Measurements from ENCODE around the gene LRRC37A. TPM values are rescaled to one million over a fixed set of nuclear protein-coding genes. Genes with fewer than 3 reads are reported as not detected.
A peak's percentile ranks its signal among the peaks of the same experiment; 100 is the strongest.
"Not testable (repeated sequence)": the region's sequence is repeated elsewhere in the genome, so short reads cannot be mapped to it uniquely, and the experiment has no call there.

The LRRC37A gene
- total RNA-seq, 1 donor from 2014 or later, result 4.5 TPM

DNA sequence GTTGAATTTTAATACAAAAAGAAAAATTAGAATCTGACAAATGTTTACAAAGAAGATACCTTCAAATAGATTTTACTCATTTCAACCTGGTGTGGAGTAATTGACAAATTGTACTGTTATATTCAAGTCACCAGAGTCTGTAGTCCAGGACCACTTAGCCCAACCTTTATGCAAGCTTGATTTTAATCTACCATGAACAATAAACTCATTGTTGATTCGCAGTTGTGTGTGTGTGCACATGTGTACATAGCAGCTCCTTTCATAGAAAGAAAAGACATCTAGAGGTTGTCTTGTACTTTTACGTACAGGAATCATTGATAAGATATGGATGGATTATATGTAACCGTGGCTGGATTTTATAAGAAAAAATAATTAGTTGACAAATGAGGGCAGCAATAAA, 20.7 kb upstream of the LRRC37A start:
- Mint-ChIP-seq H3K4me3 (ENCODE audit: unreplicated experiment) (no peak overlapping the region), H3K36me3 (ENCODE audit: low read depth, unreplicated experiment) (no peaks in the 10 kb centered on the region), H3K27ac (ENCODE audit: unreplicated experiment) (no peak overlapping the region), H3K4me1 (ENCODE audit: unreplicated experiment) (peaks cover 11% of the 10 kb centered on the region), H3K27me3 (ENCODE audit: unreplicated experiment) (peaks cover 4% of the 10 kb centered on the region), H3K9me3 (ENCODE audit: unreplicated experiment) (no peaks in the 10 kb centered on the region)
- no peak for DNase-seq (ENCODE audit: low spot score)
- TF ChIP-seq, protein P1, sequence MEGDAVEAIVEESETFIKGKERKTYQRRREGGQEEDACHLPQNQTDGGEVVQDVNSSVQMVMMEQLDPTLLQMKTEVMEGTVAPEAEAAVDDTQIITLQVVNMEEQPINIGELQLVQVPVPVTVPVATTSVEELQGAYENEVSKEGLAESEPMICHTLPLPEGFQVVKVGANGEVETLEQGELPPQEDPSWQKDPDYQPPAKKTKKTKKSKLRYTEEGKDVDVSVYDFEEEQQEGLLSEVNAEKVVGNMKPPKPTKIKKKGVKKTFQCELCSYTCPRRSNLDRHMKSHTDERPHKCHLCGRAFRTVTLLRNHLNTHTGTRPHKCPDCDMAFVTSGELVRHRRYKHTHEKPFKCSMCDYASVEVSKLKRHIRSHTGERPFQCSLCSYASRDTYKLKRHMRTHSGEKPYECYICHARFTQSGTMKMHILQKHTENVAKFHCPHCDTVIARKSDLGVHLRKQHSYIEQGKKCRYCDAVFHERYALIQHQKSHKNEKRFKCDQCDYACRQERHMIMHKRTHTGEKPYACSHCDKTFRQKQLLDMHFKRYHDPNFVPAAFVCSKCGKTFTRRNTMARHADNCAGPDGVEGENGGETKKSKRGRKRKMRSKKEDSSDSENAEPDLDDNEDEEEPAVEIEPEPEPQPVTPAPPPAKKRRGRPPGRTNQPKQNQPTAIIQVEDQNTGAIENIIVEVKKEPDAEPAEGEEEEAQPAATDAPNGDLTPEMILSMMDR (IDR thresholded peaks at IDR 0.05; ENCODE audit: unreplicated experiment), result no peak

DNA sequence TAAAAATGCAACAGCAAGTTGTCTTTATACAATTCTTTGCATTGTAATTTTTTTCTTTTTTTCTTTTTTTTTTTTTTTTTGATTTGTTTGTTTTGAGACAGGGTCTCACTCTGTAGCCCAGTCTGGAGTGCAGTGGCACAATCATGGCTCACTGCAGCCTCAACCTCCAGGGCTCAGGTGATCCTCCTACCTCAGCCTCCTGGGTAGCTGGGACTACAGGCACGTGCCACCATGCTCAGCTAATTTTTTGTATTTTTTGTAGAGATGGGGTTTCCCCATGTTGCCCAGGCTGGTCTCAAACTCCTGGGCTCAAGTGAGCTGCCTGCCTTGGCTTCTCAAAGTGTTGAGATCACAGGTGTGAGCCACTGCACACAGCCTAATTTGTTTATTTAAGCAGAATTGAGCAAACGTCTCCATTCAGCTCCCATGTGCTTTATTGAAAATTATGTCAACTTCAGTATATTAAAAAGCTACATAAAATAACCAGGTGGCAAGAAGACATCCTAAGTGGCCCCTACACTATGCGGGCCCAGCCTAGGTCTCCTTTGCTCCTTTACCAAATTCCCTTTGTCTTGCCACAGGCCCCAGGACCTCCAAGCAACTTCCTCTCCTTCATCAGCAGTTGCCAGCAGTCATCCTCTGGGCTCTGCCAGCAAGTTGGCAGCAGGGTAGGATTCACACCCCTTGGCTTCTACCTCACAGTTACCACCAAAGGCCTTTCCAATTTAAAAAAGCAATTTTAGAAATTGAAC, 18.0 kb upstream of the LRRC37A start:
- H3K4me1 Mint-ChIP-seq (ENCODE audit: unreplicated experiment), result peaks cover 11% of the 10 kb centered on the region
- H3K4me3 Mint-ChIP-seq (ENCODE audit: unreplicated experiment); DNase-seq (ENCODE audit: low spot score); H3K27me3 Mint-ChIP-seq (ENCODE audit: unreplicated experiment); H3K36me3 Mint-ChIP-seq (ENCODE audit: low read depth, unreplicated experiment); H3K9me3 Mint-ChIP-seq (ENCODE audit: unreplicated experiment): not testable (repeated sequence)
- peak overlapping the region; percentile 39 for H3K27ac Mint-ChIP-seq (ENCODE audit: unreplicated experiment)

DNA sequence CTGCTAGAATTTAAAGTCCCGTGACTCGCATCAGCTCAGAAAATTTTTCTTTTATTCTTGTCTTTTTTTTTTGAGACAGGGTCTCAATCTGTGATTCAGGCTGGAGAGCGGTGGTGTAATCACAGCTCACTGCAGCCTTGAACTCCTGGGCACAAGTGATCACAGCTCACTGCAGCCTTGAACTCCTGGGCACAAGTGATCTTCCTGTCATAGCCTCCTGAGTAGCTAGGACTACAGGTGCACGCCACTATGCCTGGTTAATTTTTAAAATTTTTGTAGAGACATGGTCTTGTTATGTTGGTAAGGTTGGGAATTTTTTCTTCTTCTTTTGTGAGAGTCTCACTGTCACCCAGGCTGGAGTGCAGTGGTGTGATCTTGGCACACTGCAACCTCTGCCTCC, 13.6 kb upstream of the LRRC37A start:
- peaks cover 11% of the 10 kb centered on the region for H3K4me1 Mint-ChIP-seq (ENCODE audit: unreplicated experiment)
- H3K9me3 Mint-ChIP-seq (ENCODE audit: unreplicated experiment); H3K27ac Mint-ChIP-seq (ENCODE audit: unreplicated experiment); H3K36me3 Mint-ChIP-seq (ENCODE audit: low read depth, unreplicated experiment); H3K27me3 Mint-ChIP-seq (ENCODE audit: unreplicated experiment); H3K4me3 Mint-ChIP-seq (ENCODE audit: unreplicated experiment); DNase-seq (ENCODE audit: low spot score): not testable (repeated sequence)

DNA sequence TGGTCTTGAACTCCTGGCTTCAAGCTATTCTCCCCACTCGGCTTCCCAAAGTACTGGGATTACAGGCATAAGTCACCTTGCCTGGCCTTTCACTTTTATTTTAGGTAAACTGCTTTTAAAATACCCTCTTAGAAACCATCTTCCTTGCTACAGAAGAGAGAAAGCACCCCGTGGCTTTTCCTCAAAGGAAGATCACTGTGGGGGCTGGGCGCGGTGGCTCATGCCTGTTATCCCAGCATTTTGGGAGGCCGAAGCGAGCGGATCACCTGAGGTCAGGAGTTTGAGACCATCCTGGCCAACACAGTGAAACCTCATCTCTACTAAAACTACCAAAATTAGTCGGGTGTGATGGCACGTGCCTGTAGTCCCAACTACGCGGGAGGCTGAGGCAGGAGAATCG, 12.3 kb upstream of the LRRC37A start:
- not testable (repeated sequence) for DNase-seq (ENCODE audit: low spot score); H3K4me3 Mint-ChIP-seq (ENCODE audit: unreplicated experiment); H3K27me3 Mint-ChIP-seq (ENCODE audit: unreplicated experiment); H3K27ac Mint-ChIP-seq (ENCODE audit: unreplicated experiment); H3K36me3 Mint-ChIP-seq (ENCODE audit: low read depth, unreplicated experiment); H3K9me3 Mint-ChIP-seq (ENCODE audit: unreplicated experiment); H3K4me1 Mint-ChIP-seq (ENCODE audit: unreplicated experiment)

DNA sequence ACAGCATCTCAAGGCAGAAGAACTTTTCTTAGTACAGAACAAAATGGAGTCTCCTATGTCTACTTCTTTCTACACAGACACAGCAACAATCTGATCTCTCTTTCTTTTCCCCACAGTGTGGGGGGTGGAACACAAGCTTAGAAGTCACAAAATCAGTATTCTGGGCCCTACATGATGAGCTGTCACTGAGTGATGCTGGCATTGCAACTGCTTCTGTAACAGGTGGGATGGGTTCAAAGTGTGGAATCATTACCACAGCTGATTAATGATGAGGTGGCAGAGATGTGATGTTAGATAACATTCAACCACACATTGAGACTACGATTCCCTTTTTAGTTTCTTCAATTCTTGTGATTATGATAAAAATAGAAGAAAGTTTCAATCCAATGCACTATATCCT, 10.5 kb upstream of the LRRC37A start:
- not testable (repeated sequence) for H3K4me1 Mint-ChIP-seq (ENCODE audit: unreplicated experiment); H3K4me3 Mint-ChIP-seq (ENCODE audit: unreplicated experiment); DNase-seq (ENCODE audit: low spot score); H3K36me3 Mint-ChIP-seq (ENCODE audit: low read depth, unreplicated experiment); H3K27me3 Mint-ChIP-seq (ENCODE audit: unreplicated experiment); H3K27ac Mint-ChIP-seq (ENCODE audit: unreplicated experiment); H3K9me3 Mint-ChIP-seq (ENCODE audit: unreplicated experiment)

DNA sequence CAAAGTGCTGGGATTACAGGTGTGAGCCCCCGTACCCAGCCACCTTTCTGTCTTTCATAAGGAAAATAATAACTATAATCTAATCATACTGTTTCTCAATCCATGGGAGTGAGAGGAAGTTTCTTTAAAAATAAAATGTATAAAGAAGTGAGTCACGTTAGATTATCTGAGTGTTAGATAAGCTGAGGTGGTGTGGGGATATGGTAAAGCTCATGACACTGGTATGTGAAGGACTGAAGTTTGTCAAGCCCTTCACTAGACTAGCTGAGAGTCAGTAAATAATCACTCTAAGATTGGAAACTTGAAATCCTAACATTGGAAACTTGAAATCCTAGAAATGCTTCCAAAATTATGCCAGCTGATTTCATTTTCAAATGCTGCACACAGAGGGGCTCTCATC, 9.4 kb upstream of the LRRC37A start:
- H3K9me3 Mint-ChIP-seq (ENCODE audit: unreplicated experiment); H3K4me3 Mint-ChIP-seq (ENCODE audit: unreplicated experiment); H3K4me1 Mint-ChIP-seq (ENCODE audit: unreplicated experiment); H3K27ac Mint-ChIP-seq (ENCODE audit: unreplicated experiment); H3K36me3 Mint-ChIP-seq (ENCODE audit: low read depth, unreplicated experiment); DNase-seq (ENCODE audit: low spot score); H3K27me3 Mint-ChIP-seq (ENCODE audit: unreplicated experiment): not testable (repeated sequence)

DNA sequence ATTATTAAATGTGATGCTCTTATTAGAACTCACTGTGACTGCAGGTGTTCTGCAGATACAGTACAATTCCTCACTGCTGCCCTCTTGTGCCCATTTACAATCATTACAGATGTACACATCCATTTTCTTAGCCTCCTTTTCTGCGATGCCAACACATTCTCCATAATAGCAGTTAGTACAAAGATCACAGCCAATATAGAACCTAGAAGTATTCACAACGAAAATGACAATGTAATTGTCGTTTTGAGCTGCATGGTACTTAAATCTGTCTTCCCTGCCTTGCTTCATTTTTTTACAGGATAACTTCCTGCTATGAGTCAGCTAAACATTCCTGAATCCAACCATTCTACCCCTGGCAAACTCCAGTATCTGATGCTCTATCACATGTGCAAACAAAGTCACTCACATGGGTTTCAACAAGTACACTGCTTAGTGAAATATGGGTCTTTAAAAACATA, 8.1 kb upstream of the LRRC37A start:
- Mint-ChIP-seq H3K4me1 (ENCODE audit: unreplicated experiment) (peaks cover 11% of the 10 kb centered on the region), H3K27ac (ENCODE audit: unreplicated experiment) (peak overlapping the region; percentile 22)
- peak; percentile 82 for DNase-seq (ENCODE audit: low spot score)
- TF ChIP-seq, protein P1 (IDR thresholded peaks at IDR 0.05; ENCODE audit: unreplicated experiment), result peak; percentile 90
- not testable (repeated sequence) for H3K27me3 Mint-ChIP-seq (ENCODE audit: unreplicated experiment); H3K4me3 Mint-ChIP-seq (ENCODE audit: unreplicated experiment); H3K36me3 Mint-ChIP-seq (ENCODE audit: low read depth, unreplicated experiment); H3K9me3 Mint-ChIP-seq (ENCODE audit: unreplicated experiment)

DNA sequence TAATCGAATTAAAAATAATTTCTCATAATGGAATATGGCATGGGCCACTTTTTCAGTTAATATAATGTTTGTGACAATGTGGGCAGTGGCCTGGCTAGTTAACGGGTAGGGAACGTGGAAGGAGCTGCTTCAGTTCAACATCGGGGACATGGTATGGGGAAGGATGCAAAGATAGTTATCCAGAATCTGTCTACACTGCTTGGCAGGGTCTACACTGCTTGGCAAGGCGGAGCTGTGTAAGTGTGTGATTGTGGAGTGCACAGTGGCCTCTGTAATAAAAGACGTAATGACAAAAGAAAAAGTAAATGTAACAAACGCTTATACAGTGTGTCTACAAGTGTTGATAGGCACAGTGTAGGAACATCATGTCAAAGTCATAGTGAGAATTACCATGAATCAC, 7.3 kb upstream of the LRRC37A start:
- peaks cover 11% of the 10 kb centered on the region for H3K4me1 Mint-ChIP-seq (ENCODE audit: unreplicated experiment)
- not testable (repeated sequence) for H3K4me3 Mint-ChIP-seq (ENCODE audit: unreplicated experiment); DNase-seq (ENCODE audit: low spot score); H3K27me3 Mint-ChIP-seq (ENCODE audit: unreplicated experiment); H3K9me3 Mint-ChIP-seq (ENCODE audit: unreplicated experiment); H3K36me3 Mint-ChIP-seq (ENCODE audit: low read depth, unreplicated experiment)
- H3K27ac Mint-ChIP-seq (ENCODE audit: unreplicated experiment), result peak overlapping the region; percentile 5

DNA sequence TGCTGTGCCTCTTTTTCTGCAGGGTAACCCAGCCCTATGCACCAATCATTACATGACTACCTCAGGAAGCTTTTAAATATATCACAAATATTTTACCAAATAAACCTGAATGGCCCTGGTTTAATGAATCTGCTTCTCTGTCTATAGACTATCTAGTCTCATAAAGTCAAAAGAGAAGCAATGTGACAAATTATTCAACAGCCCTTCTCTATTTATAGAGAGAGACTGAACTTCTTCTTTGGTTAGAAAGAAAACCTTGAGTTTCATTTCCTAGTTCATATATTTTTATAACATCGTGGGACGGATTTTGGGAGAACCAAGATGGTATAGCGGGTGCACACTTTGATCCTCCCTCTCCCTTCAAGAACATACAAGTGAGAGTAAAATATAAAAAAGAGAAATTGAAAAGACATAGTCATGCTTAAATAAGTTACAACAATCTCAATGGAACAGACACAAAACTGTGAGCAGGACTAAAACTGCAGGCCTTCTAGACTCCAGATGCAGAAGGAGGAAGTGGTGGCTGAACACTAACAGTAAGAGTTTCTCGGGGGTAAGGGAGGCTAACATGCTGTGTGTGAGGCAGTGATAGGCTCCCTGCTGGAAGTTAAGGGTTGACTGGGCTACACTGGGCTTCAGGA, 3.9 kb upstream of the LRRC37A start:
- H3K27ac Mint-ChIP-seq (ENCODE audit: unreplicated experiment), result peak overlapping the region; percentile 34

DNA sequence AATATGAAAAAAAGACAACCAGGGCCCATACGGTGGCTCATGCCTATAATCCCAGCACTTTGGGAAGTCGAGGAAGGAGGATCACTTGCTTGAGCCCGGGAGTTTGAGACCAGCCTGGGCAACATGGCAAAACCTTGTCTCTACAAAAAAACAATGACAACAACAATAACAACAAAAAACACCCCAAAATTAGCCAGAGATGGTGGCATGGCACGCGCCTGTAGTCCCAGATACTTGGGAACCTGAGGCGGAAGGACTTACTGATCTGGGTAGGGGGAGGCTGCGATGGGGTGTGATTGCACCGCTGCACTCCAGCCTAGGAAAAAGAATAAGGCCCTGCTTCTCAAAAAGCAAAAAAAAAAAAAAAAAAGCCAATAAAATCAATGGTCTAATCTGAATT, 3.3 kb upstream of the LRRC37A start:
- not testable (repeated sequence) for H3K36me3 Mint-ChIP-seq (ENCODE audit: low read depth, unreplicated experiment); H3K4me3 Mint-ChIP-seq (ENCODE audit: unreplicated experiment); H3K27me3 Mint-ChIP-seq (ENCODE audit: unreplicated experiment); DNase-seq (ENCODE audit: low spot score); H3K9me3 Mint-ChIP-seq (ENCODE audit: unreplicated experiment)
- Mint-ChIP-seq H3K27ac (ENCODE audit: unreplicated experiment) (peak overlapping the region; percentile 34), H3K4me1 (ENCODE audit: unreplicated experiment) (peaks cover 11% of the 10 kb centered on the region)

More for the DNA sequence above, 3.9 kb upstream of the LRRC37A start:
- H3K36me3 Mint-ChIP-seq (ENCODE audit: low read depth, unreplicated experiment); H3K27me3 Mint-ChIP-seq (ENCODE audit: unreplicated experiment); H3K9me3 Mint-ChIP-seq (ENCODE audit: unreplicated experiment); H3K4me3 Mint-ChIP-seq (ENCODE audit: unreplicated experiment); DNase-seq (ENCODE audit: low spot score): not testable (repeated sequence)
- H3K4me1 Mint-ChIP-seq (ENCODE audit: unreplicated experiment), result peaks cover 11% of the 10 kb centered on the region

All from endothelial cell (in vitro differentiated cells).